Measurements from ENCODE around the gene DQX1. TPM values are rescaled to one million over a fixed set of nuclear protein-coding genes. Genes with fewer than 3 reads are reported as not detected.
A peak's percentile ranks its signal among the peaks of the same experiment; 100 is the strongest.

The DQX1 gene
- total and polyA plus RNA-seq, 9 of the 15 experiments (the other 6 are each of a cell fraction or from before 2014, with no cell fraction given) = 0.04 to 0.38 (median 0.18) TPM; not detected in 1

- TF ChIP-seq NFRKB (IDR thresholded peaks at IDR 0.05; ENCODE audit: low read depth) (peak; percentile 51; the same call in 1 of the 2 replicates), U2AF1 (optimal IDR thresholded peaks at IDR 0.05; ENCODE audit: low read depth, low read length) (no peak), CBFA2T3 (IDR thresholded peaks at IDR 0.05) (peak; percentile 29; the same call in 1 of the 2 replicates), CEBPG (CRISPR knock-in tag; IDR thresholded peaks at IDR 0.05) (peak; percentile 75; the same call in 1 of the 2 replicates), CEBPG (tag; conservative IDR thresholded peaks at IDR 0.05 in 1 of 2, IDR thresholded peaks at IDR 0.05 in 1 of 2) (no peak), ZNF655 (CRISPR knock-in tag; IDR thresholded peaks at IDR 0.05) (no peak), RHOXF2B (CRISPR knock-in tag; conservative IDR thresholded peaks at IDR 0.05) (no peak), PTRF (tag; IDR thresholded peaks at IDR 0.05) (no peak), SOX6 (IDR thresholded peaks at IDR 0.05) (no peak), CCAR2 (IDR thresholded peaks at IDR 0.05; ENCODE audit: low read depth, low read length) (no peak), DEAF1 (CRISPR knock-in tag; IDR thresholded peaks at IDR 0.05) (no peak), MIER1 (IDR thresholded peaks at IDR 0.05; ENCODE audit: low read depth) (no peak), EZH2 (IDR thresholded peaks at IDR 0.05; ENCODE audit: borderline replicate concordance, low read depth, low read length) (no peak), PHB2 (IDR thresholded peaks at IDR 0.05; ENCODE audit: low read depth) (no peak), SRSF9 (IDR thresholded peaks at IDR 0.05; ENCODE audit: borderline replicate concordance, low read depth, low read length) (no peak), THAP7 (CRISPR knock-in tag; IDR thresholded peaks at IDR 0.05) (no peak), SP1 (CRISPR knock-in tag; IDR thresholded peaks at IDR 0.05) (peak; percentile 81), ZNF263 (CRISPR knock-in tag; IDR thresholded peaks at IDR 0.05; ENCODE audit: borderline replicate concordance) (no peak), CC2D1A (IDR thresholded peaks at IDR 0.05) (no peak), SMARCE1 (IDR thresholded peaks at IDR 0.05) (no peak), HMG20A (CRISPR knock-in tag; conservative IDR thresholded peaks at IDR 0.05) (no peak), ZNF140 (CRISPR knock-in tag; IDR thresholded peaks at IDR 0.05) (no peak), ELK1 (CRISPR knock-in tag; IDR thresholded peaks at IDR 0.05) (no peak), HCFC1 (IDR thresholded peaks at IDR 0.05; ENCODE audit: low read depth, low read length) (no peak; the same call in none of the 2 replicates), CTBP1 (IDR thresholded peaks at IDR 0.05; ENCODE audit: borderline replicate concordance) (peak; percentile 25)
These were observed 18.7 kb downstream of the DQX1 start, which contains the start of gene PCGF1 (continued) for GRCh38 chr2:74507145-74507925.

Data from K562 (cell line).